Right lung (tissue), 5 donors: Measurements from ENCODE around the gene HIF3A. TPM values are rescaled to one million over a fixed set of nuclear protein-coding genes. Genes with fewer than 3 reads are reported as not detected.

Source experiments
- polyA plus RNA-seq, 5 donors: library from polyadenylated mRNA; unstranded; fragments of 120-200 nt; gene quantifications; one replicate each; pipeline versions ENCODE4 v1.2.1 to v1.2.3, GENCODE V29; 2013; ENCODE audit warnings: inconsistent platforms in 1 of 5, low replicate concordance in 1 of 5; ENCODE audit not compliant: insufficient read length in 5 of 5, insufficient read depth in 1 of 5

The HIF3A gene
- polyA plus RNA-seq, 5 donors = 112 to 203 (median 194) TPM

Other genes with a start within 250 kb of the HIF3A start
- not detected for gene IGFL3, start 172.4 kb upstream of the HIF3A start, polyA plus RNA-seq
- gene IGFL2, start 148.8 kb upstream of the HIF3A start, polyA plus RNA-seq = 1 to 10 TPM in 3 of 5 donors, under 1 TPM in 2; 0.58 to 1.3 (median 1.0) TPM
- gene IGFL1, start 67.3 kb upstream of the HIF3A start, polyA plus RNA-seq = not detected
- 100 to 1,000 TPM in 4 of 5 donors, 10 to 100 TPM in 1; 95.7 to 107 (median 104) TPM for gene PPP5C, start 50.0 kb downstream of the HIF3A start, polyA plus RNA-seq
- gene CCDC8, start 116.5 kb downstream of the HIF3A start, polyA plus RNA-seq = 10 to 100 TPM; 39.7 to 63.5 (median 45.7) TPM
- 1 to 10 TPM in 1 of 5 donors, under 1 TPM in 4; 0.21 to 1.3 (median 0.72) TPM for gene PNMA8C, start 131.9 kb downstream of the HIF3A start, polyA plus RNA-seq
- 10 to 100 TPM; 11.6 to 15.8 (median 14.8) TPM for gene PNMA8A, start 174.5 kb downstream of the HIF3A start, polyA plus RNA-seq
- 1 to 10 TPM; 2.8 to 5.7 (median 4.0) TPM for gene PNMA8B, start 198.8 kb downstream of the HIF3A start, polyA plus RNA-seq